Stimulated activated CD8-positive, alpha-beta memory T cell treated with anti-CD3 and anti-CD28 coated beads, Interleukin-4, amount 100 ng/mL, for 48 hours (primary cell): Measurements from ENCODE around the gene NR3C2.

Source experiments
- DNase-seq: peaks from one replicate; pipeline ENCODE4 v3.0.0-alpha.2; 2020

NR3C2 gene

DNA sequence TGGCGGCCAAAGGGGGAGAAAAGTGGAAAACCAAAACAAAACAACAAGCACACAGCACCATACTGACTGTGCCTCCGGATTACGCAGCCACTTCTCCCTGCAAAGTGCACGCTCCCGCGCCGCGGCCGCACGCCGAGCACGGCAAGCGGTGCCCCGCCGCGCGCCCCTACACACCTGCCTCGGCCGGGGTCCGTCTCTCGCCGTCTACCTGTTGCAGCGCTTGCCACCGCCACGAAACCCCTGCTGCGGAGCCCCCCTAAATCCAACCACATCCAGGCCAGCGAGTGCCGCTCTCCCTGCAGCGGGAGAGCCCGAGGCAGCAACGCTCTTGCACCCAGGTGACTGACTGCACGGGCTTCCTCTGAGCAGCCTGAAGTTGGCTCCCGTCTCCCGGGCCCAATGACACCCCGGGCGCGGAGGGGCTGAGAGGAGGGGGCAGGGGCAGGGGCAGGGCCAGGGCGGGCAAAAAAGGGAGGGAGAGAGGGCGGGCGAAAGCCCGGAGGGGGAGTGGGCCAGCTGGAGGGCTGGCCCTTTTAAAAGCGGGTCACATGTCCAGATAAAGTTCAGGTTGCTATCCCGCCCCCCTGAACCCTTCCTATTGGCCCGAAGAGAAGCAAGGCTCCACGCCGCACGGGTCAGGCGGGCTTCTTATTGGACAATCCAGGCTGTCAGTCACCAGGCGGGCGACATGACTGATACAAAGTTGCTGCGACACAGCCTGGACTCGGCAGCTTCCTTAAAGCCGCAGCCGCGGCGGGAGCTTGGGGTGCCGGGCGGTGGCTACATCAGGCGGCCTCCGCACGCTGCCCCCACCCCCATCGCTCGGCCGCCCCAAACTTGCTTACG, at the start of gene NR3C2:
Gene NR3C2, minus strand, starts transcription at position 429 of the 846 bp plus-strand sequence.
- peak; percentile 94 for DNase-seq

DNA sequence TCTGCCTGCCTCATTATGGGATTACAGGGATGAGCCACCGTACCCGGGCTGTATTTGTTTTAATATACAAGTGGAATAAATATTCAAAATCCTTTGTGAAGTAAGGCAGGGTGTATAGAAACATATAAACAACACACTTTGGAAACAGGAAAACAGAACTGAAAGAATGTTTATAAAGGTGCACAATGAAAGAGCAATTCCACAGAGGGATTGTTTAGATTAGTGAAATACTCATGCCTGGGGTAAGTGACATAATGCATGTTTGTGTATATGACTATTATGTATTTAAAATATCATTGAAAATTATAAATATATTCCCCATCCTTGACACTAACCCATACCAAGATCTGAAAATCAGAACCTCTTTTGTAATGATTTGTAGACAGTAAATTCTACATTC, 45.0 kb upstream of the NR3C2 start:
- DNase-seq = no peak

- DNase-seq = no peak
Observed at GRCh38 chr4:148481636-148482035, 39.4 kb upstream of the NR3C2 start.

- no peak for DNase-seq
Observed at GRCh38 chr4:148477276-148477675, 35.1 kb upstream of the NR3C2 start.

- DNase-seq = no peak
Observed at GRCh38 chr4:148469938-148470337, 27.7 kb upstream of the NR3C2 start.

GRCh38 chr4:148454835-148455234, 12.6 kb upstream of the NR3C2 start:
- no peak for DNase-seq

GRCh38 chr4:148453833-148454232, 11.6 kb upstream of the NR3C2 start:
- DNase-seq = no peak

DNA sequence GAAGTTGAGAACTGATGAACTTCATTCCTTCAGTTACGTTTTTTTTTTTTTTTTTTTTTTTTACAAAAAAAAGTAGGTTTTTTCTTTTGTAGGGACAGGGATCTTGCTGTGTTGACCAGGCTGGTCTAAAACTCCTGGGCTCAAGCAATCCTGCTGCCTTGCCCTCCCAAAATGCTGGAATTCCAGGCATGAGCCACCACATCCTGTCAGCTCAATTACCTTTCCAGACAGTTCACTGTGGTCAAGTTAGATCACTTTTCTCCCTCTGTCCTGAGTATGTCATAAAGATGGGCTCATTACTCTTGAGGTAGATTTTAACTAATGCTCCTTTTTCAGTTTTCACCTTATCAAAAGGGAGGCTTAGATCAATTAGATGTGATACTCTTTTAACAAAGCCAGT, 10.8 kb upstream of the NR3C2 start:
- DNase-seq = no peak

DNA sequence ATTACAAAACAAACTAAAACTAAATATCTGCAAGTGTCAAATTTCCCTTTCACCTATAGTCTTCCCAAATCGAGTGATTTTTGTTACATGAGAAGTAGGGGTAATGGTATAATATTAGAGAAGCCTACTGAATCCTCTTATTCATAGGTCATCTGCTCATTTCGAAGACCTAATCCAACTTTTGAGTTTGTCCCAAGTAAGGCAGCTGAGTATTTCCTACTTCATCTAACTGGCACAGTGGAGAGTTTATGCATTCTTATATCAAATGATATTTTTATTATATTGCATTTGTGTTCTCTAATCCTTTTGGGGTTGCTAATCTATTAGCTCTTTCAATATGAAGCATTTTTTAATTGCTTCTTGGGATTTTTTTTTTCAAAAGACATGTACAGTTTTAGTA, 7.7 kb upstream of the NR3C2 start:
- DNase-seq = no peak

- no peak for DNase-seq
Observed at GRCh38 chr4:148448141-148448540, 5.9 kb upstream of the NR3C2 start.

GRCh38 chr4:148447681-148448080, 5.5 kb upstream of the NR3C2 start:
- DNase-seq = no peak

- DNase-seq = peak; percentile 54
Observed at GRCh38 chr4:148445860-148446330, 3.7 kb upstream of the NR3C2 start.

- DNase-seq = peak; percentile 65
Observed at GRCh38 chr4:148445071-148445859, 3.1 kb upstream of the NR3C2 start.

GRCh38 chr4:148444296-148445070, 2.3 kb upstream of the NR3C2 start:
- DNase-seq = peak; percentile 38

- peak; percentile 57 for DNase-seq
Observed at GRCh38 chr4:148443512-148444295, 1.5 kb upstream of the NR3C2 start.

DNA sequence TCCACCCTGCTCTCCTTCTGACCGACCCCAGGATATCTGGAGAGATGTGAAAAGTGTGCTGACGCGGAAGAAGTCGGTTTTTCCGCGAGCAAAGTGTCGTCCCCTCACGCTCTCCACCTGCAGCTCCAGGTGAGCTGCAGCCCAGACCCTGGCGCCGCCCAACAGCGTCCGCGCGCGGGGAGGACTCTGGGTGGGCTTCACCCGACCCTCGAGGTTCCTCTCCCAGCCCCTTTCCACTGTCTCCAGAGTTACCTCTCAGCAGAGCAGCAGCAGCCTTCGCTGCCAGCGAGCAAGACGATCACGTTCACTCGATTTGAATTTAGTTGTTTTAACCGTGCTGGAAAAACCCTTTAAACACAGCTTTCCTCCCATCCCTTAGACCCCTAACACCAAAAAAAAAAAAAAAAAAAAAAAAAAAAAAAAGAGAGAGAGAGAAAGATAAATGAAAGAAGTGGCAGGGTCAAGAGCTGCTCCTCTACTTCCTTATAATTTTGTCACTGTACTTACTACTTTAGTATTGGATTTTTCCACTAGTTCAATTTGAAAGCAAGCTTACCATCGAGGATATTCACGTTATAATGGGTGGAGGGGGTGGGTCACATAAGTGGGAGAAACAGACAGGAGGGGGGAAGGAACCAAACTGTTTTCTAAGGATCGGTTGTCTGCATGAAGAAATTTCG, 758 bp upstream of the NR3C2 start:
- DNase-seq = no peak

DNA sequence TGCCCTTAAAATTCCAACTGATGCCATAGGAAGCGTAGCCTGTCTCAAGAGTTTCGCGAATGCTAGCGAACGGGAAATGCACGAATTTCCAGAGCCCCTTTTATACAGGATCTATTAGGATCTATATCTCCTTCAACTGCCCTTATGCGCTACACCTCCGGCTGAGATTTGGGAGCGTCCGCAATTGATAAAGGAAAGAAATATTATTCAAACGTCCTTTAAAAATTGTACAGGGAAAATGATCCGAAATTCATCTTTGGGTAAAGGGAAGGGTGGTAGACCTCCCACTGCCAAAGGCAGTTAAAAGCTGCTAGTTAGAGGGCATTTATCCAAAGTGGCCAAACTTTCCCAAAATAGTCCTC, 609 bp downstream of the NR3C2 start:
- no peak for DNase-seq

- DNase-seq = no peak
Observed at GRCh38 chr4:148438047-148438446, 4.2 kb downstream of the NR3C2 start.

GRCh38 chr4:148437439-148437838, 4.8 kb downstream of the NR3C2 start:
- DNase-seq = no peak

- DNase-seq = no peak
Observed at GRCh38 chr4:148436512-148436911, 5.7 kb downstream of the NR3C2 start.

- no peak for DNase-seq
Observed at GRCh38 chr4:148435654-148436406, 6.4 kb downstream of the NR3C2 start.
